ENCODE data around the gene USB1. TPM values are rescaled to one million over a fixed set of nuclear protein-coding genes. Genes with fewer than 3 reads are reported as not detected.

USB1 gene
- total and polyA plus RNA-seq, 2 experiments from 2014 or later, result 7.6 to 48.4 TPM

DNA sequence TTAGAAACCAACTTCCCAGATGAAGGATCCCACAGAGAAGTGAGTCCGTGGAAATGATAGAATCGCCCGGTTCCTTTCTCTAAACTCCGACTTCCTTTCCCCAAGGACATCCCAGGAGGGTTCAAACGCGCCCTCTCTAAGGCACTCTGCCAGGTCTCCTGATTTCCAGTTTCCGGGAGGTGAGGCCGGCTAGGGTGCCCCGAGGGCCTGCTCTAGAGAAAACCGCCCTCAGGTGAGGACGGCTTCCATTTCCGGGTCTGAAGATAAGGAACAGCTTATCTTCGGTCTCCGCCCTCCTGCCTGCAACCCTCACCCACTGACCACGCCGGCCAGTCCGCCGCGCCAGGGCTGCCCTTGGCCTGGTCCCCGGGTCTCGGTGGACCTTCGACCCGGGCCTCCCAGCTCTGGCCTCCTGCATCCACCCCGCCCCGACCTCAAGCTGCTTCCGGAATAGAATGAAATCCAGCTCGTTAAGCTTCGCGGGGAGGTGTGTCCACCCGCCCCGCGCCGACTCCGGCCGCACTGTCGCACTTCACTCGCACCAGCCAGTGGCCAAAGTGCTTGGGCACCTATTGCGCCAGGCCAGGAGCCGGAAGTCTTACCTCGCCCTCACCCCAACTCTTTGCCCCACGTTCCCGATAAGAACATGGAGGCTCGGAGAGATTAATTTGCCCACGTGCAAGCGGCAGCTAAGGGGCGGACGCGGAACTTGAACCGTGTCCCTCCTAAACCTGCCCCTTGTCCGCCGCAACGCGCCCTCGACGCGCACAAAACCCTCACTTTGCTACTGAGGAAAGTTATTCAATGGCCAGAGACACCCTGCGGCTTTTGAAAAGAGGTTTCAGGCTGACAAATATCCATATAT, 23.5 kb downstream of the USB1 start:
- peak overlapping the region; percentile 57 for H2AFZ ChIP-seq
- 15 to 18% methylated on average over 54 to 57 of the region's 57 CpGs for WGBS, 2 experiments (ENCODE audit: low coverage in 1 of 2, low lambda C conversion rate in 2 of 2, missing lambda C conversion rate in 2 of 2)
- no peak for TF ChIP-seq EZH2phosphoT487 (IDR thresholded peaks at IDR 0.05; ENCODE audit: insufficient read depth, low read depth)
- no peak for TF ChIP-seq EZH2 (IDR thresholded peaks at IDR 0.05; ENCODE audit: insufficient read depth, poor library complexity, severe bottlenecking)

DNA sequence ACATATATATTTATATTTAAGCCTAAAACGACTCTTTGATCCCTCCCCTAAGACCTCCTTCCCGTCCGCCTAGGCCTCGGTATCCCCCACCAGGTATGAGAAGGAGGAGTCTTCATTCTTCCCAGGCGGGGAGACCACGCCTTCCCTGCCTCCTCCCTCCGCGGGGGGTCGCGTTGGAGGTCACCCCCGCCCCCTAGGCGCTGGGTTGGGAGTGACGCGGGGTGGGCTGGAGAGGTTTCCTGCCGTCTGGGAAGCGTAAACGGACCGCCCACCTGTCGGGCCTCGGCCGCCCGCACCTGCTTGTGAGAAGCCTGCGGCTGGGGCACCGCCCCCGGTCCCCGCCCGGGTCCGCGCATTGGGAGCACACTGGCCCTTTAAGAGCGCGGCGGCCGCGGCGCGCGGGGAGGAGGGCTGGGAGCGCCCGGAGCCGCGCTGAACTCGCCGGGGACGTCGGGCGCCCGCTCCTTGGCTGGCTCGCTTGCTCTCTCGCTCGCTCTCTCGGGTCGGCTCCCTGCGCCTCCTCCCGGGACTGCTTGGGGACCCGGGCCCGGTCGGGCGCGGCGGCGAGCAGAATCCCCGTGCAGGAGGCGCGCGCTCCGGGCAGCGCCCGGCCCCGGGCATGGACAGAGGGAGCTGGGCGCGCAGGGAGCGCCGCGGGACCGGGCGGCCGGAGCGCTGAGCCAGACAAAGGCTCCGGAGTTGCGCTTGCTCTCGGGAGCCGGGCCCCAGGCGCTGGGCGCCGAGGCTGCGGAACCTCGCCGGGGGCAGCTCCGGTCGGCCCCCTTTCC, 24.3 kb downstream of the USB1 start, which contains the start of gene MMP15:
TSS of gene MMP15 (plus strand) at position 404 of the 788 bp plus-strand sequence. CDS start 597 bp downstream, outside the sequence.
- Histone ChIP-seq H2AFZ (peak within 1 kb of the TSS; percentile 57), H4K20me1 (ENCODE audit: insufficient read depth) (no peaks in the 10 kb centered on the region), H3K27ac (no peak within 1 kb of the TSS), H3K4me3 (peak within 1 kb of the TSS; percentile 68), H3K79me2 (ENCODE audit: insufficient read depth) (no peaks in the 10 kb centered on the region), H3K9ac (no peak within 1 kb of the TSS), H3K4me1 (ENCODE audit: insufficient read depth) (peaks cover 10% of the 10 kb centered on the region), H3K27me3 (replicated peaks; ENCODE audit: insufficient read depth) (no peaks in the 10 kb centered on the region; the same call in 1 of the 2 replicates), H3K36me3 (ENCODE audit: low read depth) (no peaks in the 10 kb centered on the region), H3F3A (ENCODE audit: insufficient read depth) (no peaks in the 10 kb centered on the region), H3K4me2 (ENCODE audit: unreplicated experiment) (peak within 1 kb of the TSS; percentile 72), H3K9me2 (ENCODE audit: insufficient read depth) (no peaks in the 10 kb centered on the region), H3K9me3 (ENCODE audit: low read depth) (no peaks in the 10 kb centered on the region)
- TF ChIP-seq EZH2 (IDR thresholded peaks at IDR 0.05; ENCODE audit: insufficient read depth, poor library complexity, severe bottlenecking) (no peak), EZH2phosphoT487 (IDR thresholded peaks at IDR 0.05; ENCODE audit: insufficient read depth, low read depth) (no peak)
- peak; percentile 73 for DNase-seq
- WGBS, 2 experiments (ENCODE audit: low coverage in 1 of 2, low lambda C conversion rate in 2 of 2, missing lambda C conversion rate in 2 of 2), result 1% methylated on average over 45 to 73 of the region's 90 CpGs
- in situ Hi-C loops (cut with MboI), result loop anchor here (10.0 kb wide), 1 partner anchor 289 kb away; no protein-coding TSS in a partner anchor

More for the DNA sequence above, 23.5 kb downstream of the USB1 start:
- no peaks in the 10 kb centered on the region for H3K79me2 ChIP-seq (ENCODE audit: insufficient read depth)
- no peak overlapping the region for H3K27ac ChIP-seq
- peak overlapping the region; percentile 72 for H3K4me2 ChIP-seq (ENCODE audit: unreplicated experiment)
- in situ Hi-C loops (cut with MboI), result loop anchor here (10.0 to 25.0 kb wide), 2 partner anchors 290 to 463 kb away; no protein-coding TSS in a partner anchor
- H4K20me1 ChIP-seq (ENCODE audit: insufficient read depth), result no peaks in the 10 kb centered on the region
- H3K9me2 ChIP-seq (ENCODE audit: insufficient read depth), result no peaks in the 10 kb centered on the region
- no peaks in the 10 kb centered on the region; the same call in 1 of the 2 replicates for H3K27me3 ChIP-seq (replicated peaks; ENCODE audit: insufficient read depth)
- H3K9ac ChIP-seq, result no peak overlapping the region
- peaks cover 10% of the 10 kb centered on the region for H3K4me1 ChIP-seq (ENCODE audit: insufficient read depth)
- no peaks in the 10 kb centered on the region for H3F3A ChIP-seq (ENCODE audit: insufficient read depth)
- H3K4me3 ChIP-seq, result peak overlapping the region; percentile 68
- H3K36me3 ChIP-seq (ENCODE audit: low read depth), result no peaks in the 10 kb centered on the region
- H3K9me3 ChIP-seq (ENCODE audit: low read depth), result no peaks in the 10 kb centered on the region
- peak; percentile 21 for DNase-seq

DNA sequence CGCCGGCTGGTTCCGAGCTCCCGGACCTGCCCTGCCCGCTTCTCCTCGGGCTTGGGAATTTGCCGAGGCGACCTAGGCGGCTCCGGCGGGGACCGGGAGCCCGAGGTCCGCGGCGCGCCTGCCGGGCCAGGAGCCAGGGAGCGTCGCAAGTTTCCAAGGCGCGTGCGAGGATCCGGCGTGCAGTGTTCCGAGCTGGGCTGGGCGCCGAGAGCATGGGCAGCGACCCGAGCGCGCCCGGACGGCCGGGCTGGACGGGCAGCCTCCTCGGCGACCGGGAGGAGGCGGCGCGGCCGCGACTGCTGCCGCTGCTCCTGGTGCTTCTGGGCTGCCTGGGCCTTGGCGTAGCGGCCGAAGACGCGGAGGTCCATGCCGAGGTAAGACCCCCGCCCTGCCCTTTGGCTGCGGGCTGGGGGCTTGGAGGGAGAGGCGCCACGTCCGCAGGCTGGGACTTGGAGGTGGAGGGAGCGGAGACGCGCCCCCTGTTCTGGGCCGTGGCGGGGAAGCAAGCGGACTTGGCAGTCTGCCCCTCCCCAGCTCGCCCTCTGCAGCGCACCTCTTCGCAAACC, 25.0 kb downstream of the USB1 start:
- H3K79me2 ChIP-seq (ENCODE audit: insufficient read depth), result no peaks in the 10 kb centered on the region
- H3K4me3 ChIP-seq, result peak overlapping the region; percentile 68
- H2AFZ ChIP-seq, result peak overlapping the region; percentile 57
- peak overlapping the region; percentile 72 for H3K4me2 ChIP-seq (ENCODE audit: unreplicated experiment)
- DNase-seq, result peak; percentile 67
- H3K9me2 ChIP-seq (ENCODE audit: insufficient read depth), result no peaks in the 10 kb centered on the region
- TF ChIP-seq EZH2 (IDR thresholded peaks at IDR 0.05; ENCODE audit: insufficient read depth, poor library complexity, severe bottlenecking) (no peak), EZH2phosphoT487 (IDR thresholded peaks at IDR 0.05; ENCODE audit: insufficient read depth, low read depth) (no peak)
- H3K36me3 ChIP-seq (ENCODE audit: low read depth), result no peaks in the 10 kb centered on the region
- H3K27ac ChIP-seq, result no peak overlapping the region
- no peaks in the 10 kb centered on the region for H3K9me3 ChIP-seq (ENCODE audit: low read depth)
- peaks cover 10% of the 10 kb centered on the region for H3K4me1 ChIP-seq (ENCODE audit: insufficient read depth)
- no peaks in the 10 kb centered on the region for H3F3A ChIP-seq (ENCODE audit: insufficient read depth)
- in situ Hi-C loops (cut with MboI), result loop anchor here (10.0 kb wide), 1 partner anchor 289 kb away; no protein-coding TSS in a partner anchor
- no peak overlapping the region for H3K9ac ChIP-seq
- WGBS, 2 experiments (ENCODE audit: low coverage in 1 of 2, low lambda C conversion rate in 2 of 2, missing lambda C conversion rate in 2 of 2), result 2% methylated on average over 40 to 58 of the region's 65 CpGs
- no peaks in the 10 kb centered on the region; the same call in 1 of the 2 replicates for H3K27me3 ChIP-seq (replicated peaks; ENCODE audit: insufficient read depth)
- H4K20me1 ChIP-seq (ENCODE audit: insufficient read depth), result no peaks in the 10 kb centered on the region
